A673 (cell line): ENCODE data around the gene THPO. TPM values are rescaled to one million over a fixed set of nuclear protein-coding genes. Genes with fewer than 3 reads are reported as not detected.

ENCODE experiments used
- BruUV-seq: library from RNA; stranded (reverse); fragments of 400-500 nt; replicated peaks from 2 replicates; lab custom pipeline; 2021; lab: Mats Ljungman, UMichigan
- CTCF ChIA-PET: fragments of 300-600 bp; sonication (Branson Sonifier 250); formaldehyde crosslinking; loops from one replicate; lab custom pipeline; 2022; ENCODE audit warnings: antibody characterized with exemption; lab: Charles Lee
- POLR2A ChIA-PET: fragments of 300-600 bp; sonication (Branson Sonifier 250); formaldehyde crosslinking; loops from one replicate; lab custom pipeline; 2022; ENCODE audit warnings: antibody characterized with exemption; ENCODE audit not compliant: low non-redundant PET; lab: Charles Lee
- DNase-seq: peaks from one replicate; pipeline ENCODE4 v3.0.0-alpha.2; 2015; ENCODE audit warnings: low spot score
- H3K27ac ChIP-seq: fragments of 200-600 bp; sonication (generic); 2 replicates; pipeline ENCODE4 v1.5.1; 2016; ENCODE audit warnings: mixed run types, low read depth, mild to moderate bottlenecking, mixed read lengths, antibody characterized with exemption, low read length; ENCODE audit not compliant: poor library complexity, severe bottlenecking
- H3K27me3 ChIP-seq: fragments of 200-600 bp; sonication (generic); replicated peaks from 2 replicates; pipeline ENCODE4 v1.6.1; 2017; ENCODE audit warnings: mixed run types, low read depth, mild to moderate bottlenecking, mixed read lengths, antibody characterized with exemption, low read length; ENCODE audit not compliant: insufficient read depth, poor library complexity
- H3K36me3 ChIP-seq: fragments of 200-600 bp; sonication (generic); 2 replicates; pipeline ENCODE4 v1.6.1; 2016; ENCODE audit warnings: mixed run types, mild to moderate bottlenecking, mixed read lengths, antibody characterized with exemption, low read length; ENCODE audit not compliant: insufficient read depth, poor library complexity, severe bottlenecking
- H3K4me1 ChIP-seq: fragments of 200-600 bp; sonication (generic); 2 replicates; pipeline ENCODE4 v1.6.1; 2017; ENCODE audit warnings: mixed run types, mild to moderate bottlenecking, mixed read lengths, antibody characterized with exemption, low read length; ENCODE audit not compliant: insufficient read depth, poor library complexity, severe bottlenecking
- H3K4me3 ChIP-seq: fragments of 200-600 bp; sonication (generic); 2 replicates; pipeline ENCODE4 v1.5.1; 2016; ENCODE audit warnings: low read depth, mixed run types, mild to moderate bottlenecking, mixed read lengths, low read length; ENCODE audit not compliant: poor library complexity, severe bottlenecking
- H3K9me3 ChIP-seq: fragments of 200-600 bp; sonication (generic); 2 replicates; pipeline ENCODE4 v1.6.1; 2016; ENCODE audit warnings: mixed run types, low read depth, mild to moderate bottlenecking, mixed read lengths, antibody characterized with exemption, low read length; ENCODE audit not compliant: poor library complexity, severe bottlenecking
- CTCF ChIP-seq: fragments of 300-800, 200-600 bp; sonication (generic); conservative IDR thresholded peaks from 2 replicates; pipeline ENCODE4 v1.5.1; 2017; ENCODE audit warnings: low read depth, mild to moderate bottlenecking, antibody characterized with exemption, low read length, moderate library complexity, mixed read lengths
- EZH2 ChIP-seq: fragments of 200-600 bp; sonication (generic); IDR thresholded peaks from 2 replicates; pipeline ENCODE4 v1.6.1; 2017; ENCODE audit warnings: borderline replicate concordance, low read depth, mild to moderate bottlenecking, mixed read lengths, antibody characterized with exemption, low read length; ENCODE audit not compliant: poor library complexity, severe bottlenecking
- intact Hi-C: fragments of 100-400 bp; cut with micrococcal nuclease; formaldehyde crosslinking; loops from one replicate; pipeline ENCODE4 v1.10.0; 2022; ENCODE audit not compliant: unreplicated experiment
- total RNA-seq: library from RNA; stranded (reverse); gene quantifications from 2 replicates; pipeline ENCODE4 v1.2.3, GENCODE V29; 2021

Gene THPO
- total RNA-seq, 1 experiment from 2014 or later = not detected

GRCh38 chr3:184337399-184337714, 40.6 kb downstream of the THPO start, which contains the start of gene FAM131A:
FAM131A (plus strand) TSS chr3:184337600; CDS start chr3:184337631, 31 bp downstream.
- peak within 1 kb of the TSS; percentile 90 for H3K4me3 ChIP-seq
- no peaks in the 10 kb centered on the region for H3K9me3 ChIP-seq
- peaks cover 30% of the 10 kb centered on the region for H3K4me1 ChIP-seq
- ChIA-PET POLR2A (no interaction called here), CTCF (no interaction called here)
- peak within 1 kb of the TSS; percentile 95 for H3K27ac ChIP-seq
- peaks cover 29% of the 10 kb centered on the region for H3K36me3 ChIP-seq
- TF ChIP-seq CTCF (no peak), EZH2 (no peak)
- BruUV-seq = no TSS peak
- H3K27me3 ChIP-seq = no peaks in the 10 kb centered on the region
- DNase-seq = no peak
- intact Hi-C loops = no loop called here

- no TSS peak for BruUV-seq
- Histone ChIP-seq H3K4me1 (peaks cover 30% of the 10 kb centered on the region), H3K27me3 (no peaks in the 10 kb centered on the region), H3K9me3 (no peaks in the 10 kb centered on the region), H3K27ac (peak overlapping the region; percentile 95), H3K36me3 (peaks cover 34% of the 10 kb centered on the region), H3K4me3 (peak overlapping the region; percentile 90)
- intact Hi-C loops = no loop called here
- POLR2A ChIA-PET = no interaction called here
- peak; percentile 59 for DNase-seq
- no peak for TF ChIP-seq EZH2
- no peak for TF ChIP-seq CTCF
- CTCF ChIA-PET = no interaction called here
Measured at GRCh38 chr3:184336547-184337398, 41.2 kb downstream of the THPO start.

GRCh38 chr3:184335661-184336546, 42.1 kb downstream of the THPO start:
- Histone ChIP-seq H3K4me1 (peaks cover 30% of the 10 kb centered on the region), H3K27ac (peak overlapping the region; percentile 95), H3K9me3 (no peaks in the 10 kb centered on the region), H3K4me3 (peak overlapping the region; percentile 90), H3K36me3 (peaks cover 43% of the 10 kb centered on the region), H3K27me3 (no peaks in the 10 kb centered on the region)
- no peak for TF ChIP-seq EZH2
- TF ChIP-seq CTCF = 0 out of 2 replicates have a peak, but pooled peaks have one; percentile 8
- ChIA-PET POLR2A (no interaction called here), CTCF (no interaction called here)
- peak; percentile 84 for DNase-seq
- intact Hi-C loops = no loop called here
- BruUV-seq = no TSS peak
